Thyroid gland (tissue), 4 donors: ENCODE results near the gene NEK5.

ENCODE experiments used
- POLR2A ChIP-seq, 2 donors: fragments of 450-650 bp; IDR thresholded peaks; one replicate each; pipeline ENCODE4 v1.6.1; 2017; ENCODE audit warnings: antibody characterized with exemption in 2 of 2, mild to moderate bottlenecking in 2 of 2, moderate library complexity in 1 of 2
- TF ChIP-seq, protein P1 (sequence below), 6 experiments: fragments of 200-600 bp in 3 of 6; fragments of 450-650 bp in 3 of 6; sonication (generic) in 3 of 6; IDR thresholded peaks; one replicate each; pipeline ENCODE4 v1.5.1; 2016 to 2019; ENCODE audit warnings: antibody characterized with exemption in 6 of 6, mild to moderate bottlenecking in 2 of 6, inconsistent platforms in 1 of 6, moderate library complexity in 1 of 6

- TF ChIP-seq POLR2A (IDR thresholded peaks at IDR 0.05), result no peak
- TF ChIP-seq, protein P1, sequence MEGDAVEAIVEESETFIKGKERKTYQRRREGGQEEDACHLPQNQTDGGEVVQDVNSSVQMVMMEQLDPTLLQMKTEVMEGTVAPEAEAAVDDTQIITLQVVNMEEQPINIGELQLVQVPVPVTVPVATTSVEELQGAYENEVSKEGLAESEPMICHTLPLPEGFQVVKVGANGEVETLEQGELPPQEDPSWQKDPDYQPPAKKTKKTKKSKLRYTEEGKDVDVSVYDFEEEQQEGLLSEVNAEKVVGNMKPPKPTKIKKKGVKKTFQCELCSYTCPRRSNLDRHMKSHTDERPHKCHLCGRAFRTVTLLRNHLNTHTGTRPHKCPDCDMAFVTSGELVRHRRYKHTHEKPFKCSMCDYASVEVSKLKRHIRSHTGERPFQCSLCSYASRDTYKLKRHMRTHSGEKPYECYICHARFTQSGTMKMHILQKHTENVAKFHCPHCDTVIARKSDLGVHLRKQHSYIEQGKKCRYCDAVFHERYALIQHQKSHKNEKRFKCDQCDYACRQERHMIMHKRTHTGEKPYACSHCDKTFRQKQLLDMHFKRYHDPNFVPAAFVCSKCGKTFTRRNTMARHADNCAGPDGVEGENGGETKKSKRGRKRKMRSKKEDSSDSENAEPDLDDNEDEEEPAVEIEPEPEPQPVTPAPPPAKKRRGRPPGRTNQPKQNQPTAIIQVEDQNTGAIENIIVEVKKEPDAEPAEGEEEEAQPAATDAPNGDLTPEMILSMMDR (IDR thresholded peaks at IDR 0.05), result no peak
Measured at GRCh38 chr13:51993713-51994112, 135.2 kb downstream of the NEK5 start.
